Large intestine (tissue), 3 donors: ENCODE results near the gene SAXO1. TPM values are rescaled to one million over a fixed set of nuclear protein-coding genes. Genes with fewer than 3 reads are reported as not detected.

Experiments
- DNase-seq, 2 donors: peaks; one replicate each; pipeline versions ENCODE4 v3.0.0 to v3.0.0-alpha.2; 2013
- H3K27ac ChIP-seq: one replicate; pipeline ENCODE4 v1.5.1; 2013; ENCODE audit warnings: low read length
- H3K27me3 ChIP-seq: 2 replicates; pipeline ENCODE4 v1.6.1; 2013; ENCODE audit warnings: low read length; ENCODE audit not compliant: control insufficient read depth, insufficient read depth
- H3K36me3 ChIP-seq: 2 replicates; pipeline ENCODE4 v1.6.1; 2013; ENCODE audit warnings: low read length; ENCODE audit not compliant: control insufficient read depth, insufficient read depth
- H3K4me1 ChIP-seq: one replicate; pipeline ENCODE4 v1.6.1; 2013; ENCODE audit warnings: low read length; ENCODE audit not compliant: control insufficient read depth, insufficient read depth
- H3K4me3 ChIP-seq: one replicate; pipeline ENCODE4 v1.5.1; 2013; ENCODE audit warnings: low read length
- H3K9me3 ChIP-seq: one replicate; pipeline ENCODE4 v1.6.1; 2013; ENCODE audit warnings: mild to moderate bottlenecking, low read depth, low read length, moderate library complexity; ENCODE audit not compliant: control insufficient read depth
- WGBS: methylation state at CpG from one replicate; pipeline ENCODE4 v1.1.5; 2013; ENCODE audit warnings: low lambda C conversion rate; ENCODE audit not compliant: insufficient coverage; 5-methylcytosine and 5-hydroxymethylcytosine counted together
- polyA plus RNA-seq: library from polyadenylated mRNA; unstranded; fragments of 120-200 nt; gene quantifications from one replicate; pipeline ENCODE4 v1.2.1, GENCODE V29; 2013

The SAXO1 gene
- polyA plus RNA-seq, 1 donor = 0.06 TPM

GRCh38 chr9:18971404-18971803 is 61.6 kb downstream of the SAXO1 start:
- Histone ChIP-seq H3K36me3 (no peaks in the 10 kb centered on the region), H3K27ac (no peak overlapping the region), H3K27me3 (no peaks in the 10 kb centered on the region), H3K4me3 (no peak overlapping the region), H3K4me1 (no peaks in the 10 kb centered on the region), H3K9me3 (no peaks in the 10 kb centered on the region)
- WGBS = no CpG with 5 or more reads among the region's 2 CpGs
- DNase-seq = no peak

DNA sequence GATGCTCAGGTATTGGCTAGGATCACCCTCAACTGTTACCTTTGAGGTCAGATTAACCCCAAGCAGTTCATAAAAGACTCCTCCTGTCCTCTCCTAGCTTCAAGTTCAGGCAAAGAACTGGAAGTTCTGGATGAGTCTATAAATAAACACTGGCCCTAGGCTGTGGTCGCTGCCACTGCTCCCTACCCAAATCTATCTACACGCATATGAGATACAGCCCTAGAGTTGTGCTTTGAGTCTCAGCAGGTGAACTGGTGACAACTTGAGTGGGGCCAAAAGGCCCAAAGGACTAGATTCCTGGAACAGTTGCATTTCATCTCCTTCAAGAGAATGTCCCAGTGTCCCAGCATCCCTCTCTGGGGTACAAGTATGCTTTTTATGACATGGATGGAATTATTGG is 62.6 kb downstream of the SAXO1 start:
- H3K36me3 ChIP-seq = no peaks in the 10 kb centered on the region
- H3K27ac ChIP-seq = no peak overlapping the region
- H3K27me3 ChIP-seq = no peaks in the 10 kb centered on the region
- H3K9me3 ChIP-seq = no peaks in the 10 kb centered on the region
- no peak for DNase-seq
- no CpG with 5 or more reads among the region's 2 CpGs for WGBS
- H3K4me3 ChIP-seq = no peak overlapping the region
- no peaks in the 10 kb centered on the region for H3K4me1 ChIP-seq

- H3K9me3 ChIP-seq = no peaks in the 10 kb centered on the region
- no peak overlapping the region for H3K27ac ChIP-seq
- WGBS = 80% methylated on average over 1 of the region's 3 CpGs
- H3K36me3 ChIP-seq = no peaks in the 10 kb centered on the region
- H3K4me3 ChIP-seq = no peak overlapping the region
- DNase-seq = peak in 1 of 2 donors; percentile 12
- no peaks in the 10 kb centered on the region for H3K4me1 ChIP-seq
- no peaks in the 10 kb centered on the region for H3K27me3 ChIP-seq
Measured at GRCh38 chr9:18969128-18969527, 63.9 kb downstream of the SAXO1 start.

- H3K4me1 ChIP-seq = no peaks in the 10 kb centered on the region
- H3K36me3 ChIP-seq = no peaks in the 10 kb centered on the region
- WGBS = 100% methylated on average over 1 of the region's 2 CpGs
- no peaks in the 10 kb centered on the region for H3K27me3 ChIP-seq
- H3K27ac ChIP-seq = no peak overlapping the region
- H3K9me3 ChIP-seq = no peaks in the 10 kb centered on the region
- H3K4me3 ChIP-seq = no peak overlapping the region
- DNase-seq = no peak
Measured at GRCh38 chr9:18955626-18956025, 77.4 kb downstream of the SAXO1 start.

GRCh38 chr9:18951936-18952335 is 81.1 kb downstream of the SAXO1 start:
- WGBS = 71% methylated on average over 1 of the region's 1 CpG
- Histone ChIP-seq H3K36me3 (no peaks in the 10 kb centered on the region), H3K4me3 (no peak overlapping the region), H3K27ac (no peak overlapping the region), H3K9me3 (no peaks in the 10 kb centered on the region), H3K27me3 (no peaks in the 10 kb centered on the region), H3K4me1 (no peaks in the 10 kb centered on the region)
- DNase-seq = no peak

- Histone ChIP-seq H3K36me3 (no peaks in the 10 kb centered on the region), H3K9me3 (no peaks in the 10 kb centered on the region), H3K27ac (no peak overlapping the region), H3K4me1 (no peaks in the 10 kb centered on the region), H3K4me3 (no peak overlapping the region), H3K27me3 (no peaks in the 10 kb centered on the region)
- WGBS = no CpG with 5 or more reads among the region's 4 CpGs
- no peak for DNase-seq
Measured at GRCh38 chr9:18947892-18948339, 85.1 kb downstream of the SAXO1 start.

DNA sequence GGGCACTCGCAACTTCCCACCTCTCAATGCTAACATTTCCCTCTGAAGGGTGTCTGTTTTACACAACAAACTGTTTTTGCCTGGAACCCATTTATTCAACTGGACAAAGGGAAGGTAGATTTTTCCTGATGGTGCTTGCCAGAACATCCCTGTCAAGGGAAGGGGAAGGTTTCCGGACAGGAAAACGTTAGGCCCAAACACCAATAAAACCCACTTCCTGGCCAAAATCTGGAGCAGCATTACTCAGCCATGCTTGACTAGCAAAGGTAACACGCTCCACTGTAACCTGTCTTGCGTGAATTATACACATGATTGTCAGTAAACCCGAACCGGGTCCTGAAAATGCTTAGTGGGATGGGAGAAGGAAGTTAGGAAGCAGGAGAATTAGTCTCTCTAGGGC is 90.2 kb downstream of the SAXO1 start:
- no peaks in the 10 kb centered on the region for H3K4me1 ChIP-seq
- H3K4me3 ChIP-seq = no peak overlapping the region
- no peaks in the 10 kb centered on the region for H3K27me3 ChIP-seq
- DNase-seq = no peak
- no peaks in the 10 kb centered on the region for H3K9me3 ChIP-seq
- H3K36me3 ChIP-seq = no peaks in the 10 kb centered on the region
- H3K27ac ChIP-seq = no peak overlapping the region
- WGBS = no CpG with 5 or more reads among the region's 7 CpGs

DNA sequence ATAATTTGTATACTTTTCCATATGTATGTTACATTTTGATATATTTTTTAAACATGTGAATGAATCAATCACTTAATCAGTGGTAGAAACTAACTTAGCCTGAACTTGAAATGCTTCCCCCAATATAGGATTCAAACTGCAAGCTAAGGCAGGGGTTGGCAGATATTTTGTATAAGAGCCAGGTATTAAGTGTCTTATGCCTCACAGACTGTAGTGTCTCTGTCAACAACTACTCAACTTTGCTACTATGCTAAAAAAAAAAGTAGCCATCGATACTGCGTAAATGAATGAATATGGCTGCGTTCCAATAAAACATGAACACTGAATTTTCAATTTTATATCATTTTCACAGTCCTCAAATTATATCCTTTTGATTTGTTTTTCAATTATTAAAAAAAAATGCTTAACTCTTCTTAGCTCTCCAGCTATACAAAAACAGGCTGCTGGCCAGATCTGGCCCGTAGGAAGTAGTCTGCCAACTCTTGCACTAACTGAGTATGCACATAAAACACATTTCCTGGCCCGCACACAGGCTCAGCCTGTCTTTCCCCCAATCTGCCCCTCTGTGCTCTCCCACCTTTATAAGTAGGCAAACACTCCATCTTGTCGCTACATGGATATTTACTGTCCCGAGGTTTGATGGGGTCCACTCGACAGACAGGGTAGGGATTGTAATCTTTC is 91.8 kb downstream of the SAXO1 start:
- no peaks in the 10 kb centered on the region for H3K9me3 ChIP-seq
- no peaks in the 10 kb centered on the region for H3K4me1 ChIP-seq
- WGBS = 93% methylated on average over 4 of the region's 8 CpGs
- H3K27me3 ChIP-seq = no peaks in the 10 kb centered on the region
- DNase-seq = no peak
- no peaks in the 10 kb centered on the region for H3K36me3 ChIP-seq
- no peak overlapping the region for H3K4me3 ChIP-seq
- H3K27ac ChIP-seq = no peak overlapping the region

DNA sequence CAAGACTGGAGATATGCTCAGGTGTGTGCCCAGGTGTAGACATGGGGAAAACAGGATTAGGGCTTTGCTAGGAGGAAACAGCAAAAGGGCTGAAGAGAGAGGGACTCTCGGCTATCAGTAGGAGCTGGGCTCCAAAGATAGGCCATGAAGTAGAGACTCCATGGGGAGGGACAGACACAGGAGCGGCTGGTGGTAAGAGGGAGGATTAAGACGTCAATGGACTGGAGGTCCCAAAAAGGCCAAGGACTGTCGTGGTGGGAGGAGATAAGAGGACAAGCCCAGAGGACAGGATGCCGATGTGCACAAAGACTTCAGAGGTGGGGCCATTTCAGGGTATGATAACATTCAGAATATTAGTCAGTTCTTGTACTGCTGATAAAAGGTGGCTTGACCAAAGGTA is 93.1 kb downstream of the SAXO1 start:
- Histone ChIP-seq H3K27me3 (no peaks in the 10 kb centered on the region), H3K27ac (no peak overlapping the region), H3K4me1 (no peaks in the 10 kb centered on the region), H3K9me3 (no peaks in the 10 kb centered on the region), H3K4me3 (no peak overlapping the region), H3K36me3 (no peaks in the 10 kb centered on the region)
- DNase-seq = peak in 1 of 2 donors; percentile 8
- 50% methylated on average over 2 of the region's 5 CpGs for WGBS

DNA sequence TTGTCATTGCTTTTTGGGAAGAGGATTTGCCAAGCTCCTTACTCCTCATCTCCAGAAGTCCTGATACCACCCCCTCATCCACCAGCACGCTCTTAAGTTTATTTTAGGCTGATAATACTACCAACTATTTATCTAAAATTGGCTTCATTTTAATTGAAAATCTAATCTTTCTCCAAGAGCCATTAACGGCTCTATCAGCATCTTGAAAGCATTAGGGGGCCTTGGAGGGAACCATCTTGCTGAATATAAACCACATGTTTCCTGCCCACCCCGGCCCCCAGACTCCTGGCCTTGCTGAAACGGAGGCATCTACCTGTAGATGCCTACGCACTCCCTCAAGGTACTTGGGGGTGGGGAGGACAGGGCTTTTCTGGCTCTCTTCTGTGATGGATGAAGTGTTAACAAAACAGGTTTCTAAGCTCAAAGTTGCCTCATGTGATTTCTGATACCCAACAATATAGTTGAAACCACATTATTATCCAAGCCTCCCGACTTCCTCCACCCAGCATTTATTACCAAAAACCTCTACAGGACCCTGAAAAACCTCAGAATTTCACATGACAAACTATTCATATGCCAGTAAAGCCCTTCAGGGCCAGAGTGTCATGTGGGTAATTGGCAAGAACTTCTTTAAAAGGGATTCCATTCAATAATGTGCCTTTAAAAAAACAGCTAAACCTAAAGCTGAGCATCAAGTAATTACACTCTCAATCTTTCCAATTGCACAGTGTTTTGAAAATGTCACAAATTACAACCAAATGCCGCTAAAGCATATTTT is 96.7 kb downstream of the SAXO1 start:
- H3K27ac ChIP-seq = no peak overlapping the region
- no peaks in the 10 kb centered on the region for H3K4me1 ChIP-seq
- no peaks in the 10 kb centered on the region for H3K36me3 ChIP-seq
- DNase-seq = no peak
- H3K27me3 ChIP-seq = no peaks in the 10 kb centered on the region
- H3K9me3 ChIP-seq = no peaks in the 10 kb centered on the region
- no CpG with 5 or more reads among the region's 7 CpGs for WGBS
- H3K4me3 ChIP-seq = no peak overlapping the region
